ENCODE data around the gene TCEAL2. TPM values are rescaled to one million over a fixed set of nuclear protein-coding genes. Genes with fewer than 3 reads are reported as not detected.
A peak's percentile ranks its signal among the peaks of the same experiment; 100 is the strongest.

The TCEAL2 gene
- total RNA-seq, 1 donor from 2014 or later, result 19.8 TPM

DNA sequence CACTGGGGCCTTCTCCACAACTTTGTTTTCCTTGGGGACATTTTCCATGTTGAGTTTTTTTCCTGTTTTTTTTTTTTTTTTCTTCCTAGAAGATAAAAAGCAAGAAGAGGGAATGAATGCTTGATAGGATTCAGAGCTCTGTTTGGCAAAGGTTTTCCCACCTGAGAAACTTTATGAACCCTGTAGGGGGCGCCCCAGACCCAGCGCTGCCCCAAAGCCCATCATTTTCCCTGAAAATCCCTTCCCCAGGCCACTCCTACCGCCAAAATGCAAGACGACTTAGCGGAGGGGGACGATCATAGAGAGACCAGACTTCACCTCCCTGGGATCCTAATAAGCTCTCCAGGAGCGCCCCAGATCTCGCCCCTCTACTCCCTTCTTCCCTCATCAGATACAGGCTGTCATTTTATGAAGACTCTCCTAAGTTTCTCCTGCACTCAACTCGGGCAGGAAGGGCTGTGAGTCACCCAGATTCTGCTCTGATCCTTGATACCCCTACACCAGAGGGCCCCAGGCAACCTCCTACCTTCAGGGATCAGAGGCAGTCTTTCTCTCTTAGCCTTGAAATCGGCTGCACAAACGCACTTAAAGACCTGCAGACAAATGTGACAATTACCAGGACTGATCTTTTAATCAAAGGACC lies 28.9 kb downstream of the TCEAL2 start:
- H3K9me3 ChIP-seq (ENCODE audit: low read depth), result peaks cover 18% of the 10 kb centered on the region
- Mint-ChIP-seq H3K27me3 (ENCODE audit: insufficient read depth, low read depth) (peaks cover 3% of the 10 kb centered on the region), H3K36me3 (no peaks in the 10 kb centered on the region), H3K27ac (no peak overlapping the region), H3K9me3 (peaks cover 5% of the 10 kb centered on the region), H3K4me1 (peaks cover 4% of the 10 kb centered on the region), H3K4me3 (peak overlapping the region; percentile 96)
- H3K4me1 ChIP-seq, result no peaks in the 10 kb centered on the region
- H4K20me1 ChIP-seq (ENCODE audit: low read depth), result no peaks in the 10 kb centered on the region
- no peaks in the 10 kb centered on the region for H3F3A ChIP-seq (ENCODE audit: low read depth)
- H3K27ac ChIP-seq, result no peak overlapping the region
- no peak overlapping the region for H3K9ac ChIP-seq
- H3K4me2 ChIP-seq, result no peak overlapping the region
- H3K27me3 ChIP-seq, result no peaks in the 10 kb centered on the region
- DNase-seq (ENCODE audit: low spot score), result peak; percentile 31
- H3K36me3 ChIP-seq, result no peaks in the 10 kb centered on the region
- peak overlapping the region; percentile 29 for H3K4me3 ChIP-seq
- TF ChIP-seq EZH2 (IDR thresholded peaks at IDR 0.05), result no peak
- TF ChIP-seq, protein P1, sequence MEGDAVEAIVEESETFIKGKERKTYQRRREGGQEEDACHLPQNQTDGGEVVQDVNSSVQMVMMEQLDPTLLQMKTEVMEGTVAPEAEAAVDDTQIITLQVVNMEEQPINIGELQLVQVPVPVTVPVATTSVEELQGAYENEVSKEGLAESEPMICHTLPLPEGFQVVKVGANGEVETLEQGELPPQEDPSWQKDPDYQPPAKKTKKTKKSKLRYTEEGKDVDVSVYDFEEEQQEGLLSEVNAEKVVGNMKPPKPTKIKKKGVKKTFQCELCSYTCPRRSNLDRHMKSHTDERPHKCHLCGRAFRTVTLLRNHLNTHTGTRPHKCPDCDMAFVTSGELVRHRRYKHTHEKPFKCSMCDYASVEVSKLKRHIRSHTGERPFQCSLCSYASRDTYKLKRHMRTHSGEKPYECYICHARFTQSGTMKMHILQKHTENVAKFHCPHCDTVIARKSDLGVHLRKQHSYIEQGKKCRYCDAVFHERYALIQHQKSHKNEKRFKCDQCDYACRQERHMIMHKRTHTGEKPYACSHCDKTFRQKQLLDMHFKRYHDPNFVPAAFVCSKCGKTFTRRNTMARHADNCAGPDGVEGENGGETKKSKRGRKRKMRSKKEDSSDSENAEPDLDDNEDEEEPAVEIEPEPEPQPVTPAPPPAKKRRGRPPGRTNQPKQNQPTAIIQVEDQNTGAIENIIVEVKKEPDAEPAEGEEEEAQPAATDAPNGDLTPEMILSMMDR (IDR thresholded peaks at IDR 0.05), result peak; percentile 46
- H2AFZ ChIP-seq (replicated peaks), result no peak overlapping the region
- H3K79me2 ChIP-seq (ENCODE audit: low read depth), result no peaks in the 10 kb centered on the region

DNA sequence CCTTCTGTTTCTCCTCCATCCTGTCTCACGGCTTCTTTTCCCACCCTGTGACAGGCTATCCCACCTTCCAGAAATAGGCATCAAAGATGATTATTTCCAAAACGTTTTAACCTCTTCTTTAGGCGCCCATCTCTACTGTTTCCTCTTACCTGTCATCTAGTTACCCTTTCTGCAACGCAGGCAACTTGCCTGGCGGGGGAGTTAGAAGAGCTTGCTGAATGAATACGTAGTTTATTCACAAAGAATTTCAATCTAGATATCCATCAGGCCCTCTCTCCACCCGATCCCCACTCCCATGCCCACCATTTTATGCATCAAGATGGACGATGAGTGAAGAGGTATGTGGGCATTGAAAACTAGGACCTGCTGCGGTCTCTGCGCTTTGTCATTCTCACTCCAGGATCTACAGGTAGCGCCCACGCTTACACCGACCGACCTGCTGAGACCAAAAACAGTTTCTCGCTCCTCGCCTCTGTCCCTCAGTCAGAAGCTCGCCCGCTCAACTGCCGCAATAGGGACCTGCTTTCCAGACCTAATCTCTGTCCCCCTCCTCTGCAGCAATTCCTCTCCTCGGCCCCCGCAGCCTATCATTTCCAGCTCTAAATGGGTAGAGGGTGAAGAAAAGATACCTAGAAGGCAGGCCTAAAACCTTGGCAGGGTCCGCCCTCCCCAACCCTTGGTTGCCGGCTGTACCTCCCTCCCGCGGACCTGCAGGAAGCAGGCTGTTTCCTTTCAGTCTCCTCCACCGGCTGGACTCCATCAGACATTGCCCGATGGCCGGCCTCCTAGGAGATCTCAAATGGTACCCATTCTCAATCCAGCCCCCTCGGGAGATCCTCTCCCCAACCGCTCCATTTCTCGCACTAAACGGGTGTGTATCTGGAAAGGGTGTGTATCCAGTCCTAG lies 29.7 kb downstream of the TCEAL2 start:
- Histone ChIP-seq H3F3A (ENCODE audit: low read depth) (no peaks in the 10 kb centered on the region), H3K27ac (no peak overlapping the region), H2AFZ (replicated peaks) (no peak overlapping the region), H3K79me2 (ENCODE audit: low read depth) (no peaks in the 10 kb centered on the region), H3K4me2 (peak overlapping the region; percentile 49), H4K20me1 (ENCODE audit: low read depth) (no peaks in the 10 kb centered on the region), H3K4me1 (no peaks in the 10 kb centered on the region), H3K27me3 (no peaks in the 10 kb centered on the region), H3K9me3 (ENCODE audit: low read depth) (peaks cover 11% of the 10 kb centered on the region), H3K4me3 (peak overlapping the region; percentile 29), H3K9ac (no peak overlapping the region), H3K36me3 (no peaks in the 10 kb centered on the region)
- peaks cover 4% of the 10 kb centered on the region for H3K4me1 Mint-ChIP-seq
- no peaks in the 10 kb centered on the region for H3K36me3 Mint-ChIP-seq
- peaks cover 3% of the 10 kb centered on the region for H3K27me3 Mint-ChIP-seq (ENCODE audit: insufficient read depth, low read depth)
- DNase-seq (ENCODE audit: low spot score), result peak; percentile 1
- TF ChIP-seq EZH2phosphoT487 (IDR thresholded peaks at IDR 0.05), result no peak
- TF ChIP-seq EZH2 (IDR thresholded peaks at IDR 0.05), result no peak
- TF ChIP-seq, protein P1 (IDR thresholded peaks at IDR 0.05), result no peak
- H3K27ac Mint-ChIP-seq, result no peak overlapping the region
- peak overlapping the region; percentile 96 for H3K4me3 Mint-ChIP-seq
- H3K9me3 Mint-ChIP-seq, result peaks cover 5% of the 10 kb centered on the region

DNA sequence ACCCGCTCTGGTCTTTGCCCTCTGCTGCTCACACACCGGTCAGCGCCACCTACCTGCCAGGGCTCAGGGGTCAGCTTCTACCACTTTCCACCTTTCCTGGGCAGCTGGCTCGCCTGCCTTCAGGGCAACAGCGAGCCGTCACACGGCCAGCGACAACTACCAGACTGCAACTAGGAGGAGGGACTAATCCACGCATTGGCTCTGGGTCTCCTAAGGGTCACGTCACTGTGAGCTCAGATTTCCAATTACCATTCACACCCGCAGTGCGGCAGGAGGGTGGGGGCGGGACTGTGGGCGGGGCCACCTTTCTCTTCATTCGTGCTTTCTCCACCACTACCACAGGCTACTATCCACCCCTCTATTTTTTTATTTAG lies 30.3 kb downstream of the TCEAL2 start, which contains the start of gene BEX5:
Gene BEX5, minus strand, starts transcription at position 172 of the 374 bp plus-strand sequence. CDS start 1,712 bp downstream, outside the sequence.
- peaks cover 5% of the 10 kb centered on the region for H3K9me3 Mint-ChIP-seq
- no peaks in the 10 kb centered on the region for H3K36me3 ChIP-seq
- peaks cover 4% of the 10 kb centered on the region for H3K4me1 Mint-ChIP-seq
- peak within 1 kb of the TSS; percentile 39 for H3K27ac Mint-ChIP-seq
- peaks cover 9% of the 10 kb centered on the region for H3K9me3 ChIP-seq (ENCODE audit: low read depth)
- TF ChIP-seq EZH2 (IDR thresholded peaks at IDR 0.05) (no peak), EZH2phosphoT487 (IDR thresholded peaks at IDR 0.05) (no peak)
- TF ChIP-seq, protein P1 (IDR thresholded peaks at IDR 0.05), result no peak
- H3K9ac ChIP-seq, result no peak within 1 kb of the TSS
- no peaks in the 10 kb centered on the region for H3K4me1 ChIP-seq
- H3K27me3 ChIP-seq, result no peaks in the 10 kb centered on the region
- H3K4me3 ChIP-seq, result peak within 1 kb of the TSS; percentile 29
- no peaks in the 10 kb centered on the region for H4K20me1 ChIP-seq (ENCODE audit: low read depth)
- H3K4me3 Mint-ChIP-seq, result peak within 1 kb of the TSS; percentile 96
- DNase-seq (ENCODE audit: low spot score), result peak; percentile 54
- peaks cover 3% of the 10 kb centered on the region for H3K27me3 Mint-ChIP-seq (ENCODE audit: insufficient read depth, low read depth)
- H3F3A ChIP-seq (ENCODE audit: low read depth), result no peaks in the 10 kb centered on the region
- H3K27ac ChIP-seq, result no peak within 1 kb of the TSS
- no peaks in the 10 kb centered on the region for H3K79me2 ChIP-seq (ENCODE audit: low read depth)
- H2AFZ ChIP-seq (replicated peaks), result no peak within 1 kb of the TSS
- no peaks in the 10 kb centered on the region for H3K36me3 Mint-ChIP-seq
- H3K4me2 ChIP-seq, result peak within 1 kb of the TSS; percentile 49

Other genes with a start within 250 kb of the TCEAL2 start
- 3.1 and 5.7 TPM in 2 replicates for gene ZMAT1, start 193.7 kb upstream of the TCEAL2 start, total RNA-seq (ENCODE audit: low replicate concordance)
- gene TCEAL6, start 16.8 kb downstream of the TCEAL2 start, total RNA-seq (ENCODE audit: low replicate concordance), result not detected in 2 replicates
- 1.6 and 3.8 TPM in 2 replicates for gene BEX5, start 30.3 kb downstream of the TCEAL2 start, total RNA-seq (ENCODE audit: low replicate concordance)
- gene TCP11X1, start 89.6 kb downstream of the TCEAL2 start, total RNA-seq (ENCODE audit: low replicate concordance), result 0.40 TPM in 1 of 2 replicates, not detected in the other
- gene NXF2, start 121.5 kb downstream of the TCEAL2 start, total RNA-seq (ENCODE audit: low replicate concordance), result 0.12 and 0.22 TPM in 2 replicates